Psoas muscle (tissue), 8 donors: ENCODE results near the gene MRPL36. TPM values are rescaled to one million over a fixed set of nuclear protein-coding genes. Genes with fewer than 3 reads are reported as not detected.

ENCODE experiments used
- ATAC-seq, 4 donors: fragments of 200-7000 bp; cut with Tn5 transposase; one replicate each; pipeline ENCODE4 v1.9.1; 2020; ENCODE audit warnings: moderate library complexity in 3 of 4, mild to moderate bottlenecking in 2 of 4
- DNase-seq, 2 donors: peaks; one replicate each; pipeline ENCODE4 v3.0.0-alpha.2; 2020
- H3K27ac ChIP-seq: fragments of 200-600 bp; one replicate; pipeline ENCODE4 v1.8.0; 2022
- H3K27me3 ChIP-seq, 3 donors: fragments of 200-600 bp in 1 of 3; one replicate each; pipeline versions ENCODE4 v1.6.1 to v1.8.0; 2013 to 2022; ENCODE audit warnings: low read length in 2 of 3, mild to moderate bottlenecking in 2 of 3, moderate library complexity in 1 of 3; ENCODE audit not compliant: insufficient read depth in 3 of 3
- H3K36me3 ChIP-seq, 2 donors: fragments of 200-600 bp in 1 of 2; one replicate each; pipeline versions ENCODE4 v1.6.1 to v1.8.0; 2013 to 2022; ENCODE audit warnings: low read depth in 1 of 2, mild to moderate bottlenecking in 1 of 2, moderate library complexity in 1 of 2; ENCODE audit not compliant: insufficient read depth in 1 of 2
- H3K4me1 ChIP-seq: fragments of 200-600 bp; one replicate; pipeline ENCODE4 v1.8.0; 2022
- H3K4me3 ChIP-seq: fragments of 200-600 bp; one replicate; pipeline ENCODE4 v1.8.0; 2022; ENCODE audit warnings: mild to moderate bottlenecking
- H3K9me3 ChIP-seq: fragments of 200-600 bp; one replicate; pipeline ENCODE4 v1.8.0; 2022
- CTCF ChIP-seq: fragments of 200-600 bp; IDR thresholded peaks from one replicate; pipeline ENCODE4 v1.8.0; 2022; ENCODE audit warnings: antibody characterized with exemption
- WGBS, 3 donors: extraction: QIAGEN DNeasy Blood & Tissue Kit; methylation state at CpG; one replicate each; pipeline versions ENCODE4 v1.1.6 to v1.1.7; 2013; 5-methylcytosine and 5-hydroxymethylcytosine counted together
- intact Hi-C, 2 donors: fragments of 100-400 bp; cut with DNase I; formaldehyde crosslinking; loops; one replicate each; pipeline versions ENCODE4 v1.11.0 to v1.14.2; 2022
- long read RNA-seq, 2 donors: library from polyadenylated mRNA; unstranded; transcript quantifications; one replicate each; pipeline ENCODE4 v2.0.0, GENCODE V29; 2021
- polyA plus RNA-seq, 3 donors: library from polyadenylated mRNA; stranded (reverse); fragments of 200-250 nt; gene quantifications; one replicate each; pipeline ENCODE4 v1.2.3, GENCODE V29; 2013
- total RNA-seq, 4 donors: library from RNA; stranded (reverse); fragmentation: NEBNext Ultra II Directional in 2 of 4; extraction: Animal tissue kit (Norgen Biotek cat#: 25700) in 2 of 4; gene quantifications; one replicate each; pipeline versions ENCODE4 v1.2.1 to v1.2.4, GENCODE V29; 2021 to 2023
- donor health status: healthy with polysubstance abuse.
- donor health status: DM: no; HTN: no; CAD: no; lungs with moderate emphysema.
- donor health status: Bipolar disorder and iron deficiency.
- donor health status: healthy.
- donor health status: DM: yes; HTN: yes; CAD: no.
- donor health status: DM: no; HTN: no; CAD: no.
- donor health status: DM: no; HTN: no; CAD: no.
- donor health status: DM: yes; HTN: yes; CAD: no.

Gene MRPL36
- total RNA-seq (100 to 1,000 TPM in 1 of 4 donors, 10 to 100 TPM in 3; 61.6 to 111 (median 87.0) TPM), polyA plus RNA-seq (100 to 1,000 TPM; 161 to 216 (median 174) TPM)
- long read RNA-seq, donor 1, transcript MRPL36-202 (2 exons, 610 nt), result minor isoform, 18 of 67 reads
- long read RNA-seq, donor 1, transcript MRPL36-204 (2 exons, 686 nt), result major isoform, 19 of 67 reads
- long read RNA-seq, donor 1, partial matches to known transcripts, result 0 of 67 reads
- long read RNA-seq, donor 1, other reads (novel, unspliced or antisense), result 30 of 67 reads
- long read RNA-seq, donor 2, transcript MRPL36-202 (2 exons, 610 nt), result major isoform, 24 of 43 reads
- long read RNA-seq, donor 2, transcript MRPL36-204 (2 exons, 686 nt), result minor isoform, 11 of 43 reads
- long read RNA-seq, donor 2, partial matches to known transcripts, result 0 of 43 reads
- long read RNA-seq, donor 2, other reads (novel, unspliced or antisense), result 8 of 43 reads

DNA sequence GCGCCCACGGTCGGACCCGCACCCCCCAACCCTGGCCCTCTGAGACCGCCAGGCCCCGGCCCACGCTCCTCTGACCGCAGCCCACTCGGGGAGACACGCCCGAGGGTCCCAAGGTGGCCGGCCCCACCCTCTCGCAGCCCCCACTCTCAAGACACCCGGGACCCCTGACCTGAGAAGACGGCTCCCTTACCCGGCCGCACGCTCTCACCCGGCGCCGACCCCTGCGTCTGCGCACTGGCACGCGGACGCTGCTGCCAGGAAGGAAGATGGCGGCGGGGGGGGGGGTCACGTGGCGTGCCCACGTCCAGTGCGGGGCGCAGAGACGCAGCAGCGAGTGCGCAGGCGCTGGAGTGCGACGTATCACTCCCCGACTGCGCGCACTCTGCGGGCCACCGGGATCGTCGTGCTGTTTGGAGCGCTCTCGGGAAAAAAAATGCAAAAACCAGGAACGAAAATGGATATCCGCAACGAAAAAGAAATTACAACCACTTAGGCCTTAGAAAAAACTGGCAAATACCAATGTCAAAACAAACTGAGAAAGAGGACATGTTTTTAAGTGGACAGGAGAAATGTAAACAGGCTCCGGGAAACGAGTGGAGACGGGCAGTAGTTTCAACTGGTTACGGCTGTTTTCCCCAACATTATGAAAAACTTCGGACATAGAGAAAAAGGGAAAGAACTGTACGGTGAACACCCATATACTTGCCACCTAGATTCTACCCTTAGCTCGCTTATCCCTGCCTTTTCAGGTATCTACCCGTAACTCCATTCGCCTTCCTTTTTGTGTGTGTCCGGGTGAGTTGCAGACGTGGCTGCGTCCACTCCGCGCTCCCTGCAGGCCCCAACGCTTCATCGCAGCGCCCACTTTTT lies at the start of gene MRPL36:
Gene MRPL36, minus strand, starts transcription at position 236 of the 870 bp plus-strand sequence. CDS start 902 bp downstream, outside the sequence.
- intact Hi-C loops, result loop anchor here in 1 of 2 donors (10.0 kb wide), 1 partner anchor 455 kb away; the partner anchor contains the start of gene CLPTM1L
- ATAC-seq (peak; percentile 91 to 94 (median 93)), DNase-seq (peak; percentile 93 to 97)
- no peak for TF ChIP-seq CTCF
- no peaks in the 10 kb centered on the region for H3K27me3 ChIP-seq
- H3K36me3 ChIP-seq, result peaks cover 6 to 42% of the 10 kb centered on the region in 2 donors
- WGBS, 3 donors, result 4 to 7% (median 7%) methylated on average over 51 to 68 of the region's 68 CpGs
- H3K27ac ChIP-seq, result peak within 1 kb of the TSS; percentile 94
- H3K9me3 ChIP-seq, result no peaks in the 10 kb centered on the region
- H3K4me3 ChIP-seq, result peak within 1 kb of the TSS; percentile 98
- peaks cover 31% of the 10 kb centered on the region for H3K4me1 ChIP-seq

DNA sequence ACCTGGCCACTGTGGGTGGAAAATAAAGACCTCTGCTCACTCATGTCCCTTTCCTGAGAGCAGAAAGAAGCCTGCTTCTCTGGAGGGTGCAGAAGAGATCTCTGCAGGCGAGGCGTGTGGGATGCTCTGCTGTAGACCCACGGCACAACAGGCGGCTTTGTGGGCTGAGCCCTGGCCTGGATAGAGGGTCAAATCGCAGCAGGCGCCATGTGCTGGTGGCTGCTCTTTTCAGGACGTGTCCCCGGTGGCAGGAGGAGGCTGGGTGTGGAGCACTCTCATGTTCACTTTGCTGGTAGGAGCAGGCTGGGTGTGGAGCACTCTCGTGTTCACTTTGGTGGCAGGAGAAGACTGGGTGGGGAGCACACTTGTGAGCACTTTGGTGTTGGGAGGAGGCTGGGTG lies 48.0 kb upstream of the MRPL36 start:
- 74 to 77% (median 75%) methylated on average over 9 of the region's 9 CpGs for WGBS, 3 donors
- peaks cover 0 to 51% (median 15%) of the 10 kb centered on the region in 3 donors for H3K27me3 ChIP-seq

GRCh38 chr5:1847056-1847455 lies 47.4 kb upstream of the MRPL36 start:
- Histone ChIP-seq H3K4me3 (no peak overlapping the region), H3K36me3 (no peaks in the 10 kb centered on the region), H3K27me3 (peaks cover 0 to 45% (median 15%) of the 10 kb centered on the region in 3 donors), H3K27ac (no peak overlapping the region), H3K9me3 (no peaks in the 10 kb centered on the region), H3K4me1 (no peaks in the 10 kb centered on the region)
- no peak for ATAC-seq
- WGBS, 3 donors, result 66 to 70% (median 69%) methylated on average over 10 of the region's 10 CpGs
- intact Hi-C loops, result no loop called here
- TF ChIP-seq CTCF, result no peak
- DNase-seq, result peak in 1 of 2 donors; percentile 6

More for the DNA sequence above, 48.0 kb upstream of the MRPL36 start:
- intact Hi-C loops, result no loop called here
- H3K4me1 ChIP-seq, result no peaks in the 10 kb centered on the region
- H3K36me3 ChIP-seq, result no peaks in the 10 kb centered on the region
- H3K27ac ChIP-seq, result no peak overlapping the region
- ATAC-seq (no peak), DNase-seq (peak in 1 of 2 donors; percentile 19)
- no peak for TF ChIP-seq CTCF
- H3K9me3 ChIP-seq, result no peaks in the 10 kb centered on the region
- H3K4me3 ChIP-seq, result no peak overlapping the region

DNA sequence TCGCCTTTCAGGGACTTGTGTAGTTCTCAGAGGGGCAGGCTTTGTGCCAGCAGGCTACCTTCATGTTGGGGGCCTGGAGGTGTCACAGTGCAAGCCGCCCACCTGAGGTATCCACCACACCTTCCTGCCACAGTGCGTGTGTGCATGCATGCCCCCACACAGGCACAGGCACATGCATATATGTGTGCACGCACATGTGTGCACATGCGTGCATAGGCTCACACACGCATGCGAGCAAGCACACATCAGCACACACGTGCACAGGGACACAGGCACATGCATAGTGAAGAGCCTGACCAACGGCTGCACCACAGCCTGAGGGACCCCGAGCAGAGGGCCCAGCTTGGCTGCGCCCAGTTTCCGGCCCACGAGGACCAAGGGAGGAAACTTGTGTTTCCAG lies 46.9 kb upstream of the MRPL36 start:
- Histone ChIP-seq H3K27ac (no peak overlapping the region), H3K27me3 (peaks cover 0 to 41% (median 16%) of the 10 kb centered on the region in 3 donors), H3K36me3 (no peaks in the 10 kb centered on the region), H3K4me1 (no peaks in the 10 kb centered on the region), H3K4me3 (no peak overlapping the region), H3K9me3 (no peaks in the 10 kb centered on the region)
- no peak for ATAC-seq
- TF ChIP-seq CTCF, result no peak
- 82 to 86% (median 84%) methylated on average over 13 of the region's 13 CpGs for WGBS, 3 donors
- intact Hi-C loops, result no loop called here
- DNase-seq, result peak in 1 of 2 donors; percentile 35
